ENCODE measurements around the gene IFI44L.

IFI44L gene

GRCh38 chr1:78651241-78651640 lies 31.0 kb downstream of the IFI44L start:
- H3K4me3 ChIP-seq (ENCODE audit: low read depth, low read length), result no peak overlapping the region
- TF ChIP-seq, protein P1, sequence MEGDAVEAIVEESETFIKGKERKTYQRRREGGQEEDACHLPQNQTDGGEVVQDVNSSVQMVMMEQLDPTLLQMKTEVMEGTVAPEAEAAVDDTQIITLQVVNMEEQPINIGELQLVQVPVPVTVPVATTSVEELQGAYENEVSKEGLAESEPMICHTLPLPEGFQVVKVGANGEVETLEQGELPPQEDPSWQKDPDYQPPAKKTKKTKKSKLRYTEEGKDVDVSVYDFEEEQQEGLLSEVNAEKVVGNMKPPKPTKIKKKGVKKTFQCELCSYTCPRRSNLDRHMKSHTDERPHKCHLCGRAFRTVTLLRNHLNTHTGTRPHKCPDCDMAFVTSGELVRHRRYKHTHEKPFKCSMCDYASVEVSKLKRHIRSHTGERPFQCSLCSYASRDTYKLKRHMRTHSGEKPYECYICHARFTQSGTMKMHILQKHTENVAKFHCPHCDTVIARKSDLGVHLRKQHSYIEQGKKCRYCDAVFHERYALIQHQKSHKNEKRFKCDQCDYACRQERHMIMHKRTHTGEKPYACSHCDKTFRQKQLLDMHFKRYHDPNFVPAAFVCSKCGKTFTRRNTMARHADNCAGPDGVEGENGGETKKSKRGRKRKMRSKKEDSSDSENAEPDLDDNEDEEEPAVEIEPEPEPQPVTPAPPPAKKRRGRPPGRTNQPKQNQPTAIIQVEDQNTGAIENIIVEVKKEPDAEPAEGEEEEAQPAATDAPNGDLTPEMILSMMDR (IDR thresholded peaks at IDR 0.05; ENCODE audit: low read depth, low read length), result no peak
- TF ChIP-seq POLR2A (IDR thresholded peaks at IDR 0.05; ENCODE audit: extremely low read depth, insufficient read length) (no peak), MYC (IDR thresholded peaks at IDR 0.05; ENCODE audit: low read depth, low read length) (no peak)
- TF ChIP-seq, protein P2, sequence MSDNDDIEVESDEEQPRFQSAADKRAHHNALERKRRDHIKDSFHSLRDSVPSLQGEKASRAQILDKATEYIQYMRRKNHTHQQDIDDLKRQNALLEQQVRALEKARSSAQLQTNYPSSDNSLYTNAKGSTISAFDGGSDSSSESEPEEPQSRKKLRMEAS (IDR thresholded peaks at IDR 0.05; ENCODE audit: low read depth, low read length), result no peak
- peak; percentile 2 for DNase-seq (ENCODE audit: low read depth)

- TF ChIP-seq POLR2A (IDR thresholded peaks at IDR 0.05; ENCODE audit: extremely low read depth, insufficient read length), result no peak
- TF ChIP-seq MYC (IDR thresholded peaks at IDR 0.05; ENCODE audit: low read depth, low read length), result no peak
- TF ChIP-seq, protein P1 (IDR thresholded peaks at IDR 0.05; ENCODE audit: low read depth, low read length), result no peak
- TF ChIP-seq, protein P2 (IDR thresholded peaks at IDR 0.05; ENCODE audit: low read depth, low read length), result no peak
- H3K4me3 ChIP-seq (ENCODE audit: low read depth, low read length), result no peak overlapping the region
- no peak for DNase-seq (ENCODE audit: low read depth)
These were observed 31.8 kb downstream of the IFI44L start for GRCh38 chr1:78652019-78652560.

DNA sequence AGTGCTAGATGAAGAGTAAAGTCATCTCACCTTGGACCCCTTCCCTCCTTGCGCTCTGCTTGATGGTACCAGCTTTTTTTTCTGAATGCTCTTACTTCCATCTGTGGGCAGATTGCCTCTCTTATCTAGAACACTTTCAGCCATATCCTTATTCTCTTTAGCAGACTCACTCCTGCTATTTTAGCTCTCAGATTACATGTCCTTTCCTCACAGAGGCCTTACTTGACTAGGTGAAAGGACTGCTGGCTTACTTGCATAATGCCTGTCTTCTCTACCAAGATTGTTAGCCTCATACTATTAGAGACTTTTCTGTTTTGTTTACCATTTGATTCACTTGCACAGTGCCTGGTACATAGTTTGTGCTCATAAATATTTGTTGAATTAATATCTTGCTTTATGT lies 38.7 kb downstream of the IFI44L start:
- no peak for DNase-seq (ENCODE audit: low read depth)
- TF ChIP-seq MYC (IDR thresholded peaks at IDR 0.05; ENCODE audit: low read depth, low read length), result no peak
- TF ChIP-seq, protein P2 (IDR thresholded peaks at IDR 0.05; ENCODE audit: low read depth, low read length), result no peak
- TF ChIP-seq POLR2A (IDR thresholded peaks at IDR 0.05; ENCODE audit: extremely low read depth, insufficient read length), result no peak
- TF ChIP-seq, protein P1 (IDR thresholded peaks at IDR 0.05; ENCODE audit: low read depth, low read length), result no peak
- H3K4me3 ChIP-seq (ENCODE audit: low read depth, low read length), result no peak overlapping the region

GRCh38 chr1:78663923-78664322 lies 43.7 kb downstream of the IFI44L start:
- no peak for DNase-seq (ENCODE audit: low read depth)
- H3K4me3 ChIP-seq (ENCODE audit: low read depth, low read length), result no peak overlapping the region
- TF ChIP-seq POLR2A (IDR thresholded peaks at IDR 0.05; ENCODE audit: extremely low read depth, insufficient read length) (no peak), MYC (IDR thresholded peaks at IDR 0.05; ENCODE audit: low read depth, low read length) (no peak)
- TF ChIP-seq, protein P1 (IDR thresholded peaks at IDR 0.05; ENCODE audit: low read depth, low read length), result no peak
- TF ChIP-seq, protein P2 (IDR thresholded peaks at IDR 0.05; ENCODE audit: low read depth, low read length), result no peak

DNA sequence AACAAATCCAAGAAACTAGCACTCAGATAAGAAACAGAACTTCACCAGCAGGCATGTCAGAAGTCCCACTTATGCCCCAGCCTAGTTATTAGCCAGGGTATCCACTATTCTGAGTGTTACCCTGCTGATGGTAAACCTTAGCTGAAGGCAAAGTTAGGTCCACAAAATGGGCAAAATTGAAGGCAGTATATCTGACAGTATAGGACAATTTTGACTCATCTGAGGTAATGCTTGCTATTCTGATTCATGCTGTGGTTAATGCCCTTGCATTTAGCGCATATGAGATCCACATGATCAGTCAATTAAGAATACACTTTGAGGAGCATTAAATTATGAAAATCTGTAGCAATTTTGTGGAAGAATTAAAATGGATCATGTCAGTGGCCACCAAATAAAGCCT lies 44.5 kb downstream of the IFI44L start:
- H3K4me3 ChIP-seq (ENCODE audit: low read depth, low read length), result no peak overlapping the region
- DNase-seq (ENCODE audit: low read depth), result no peak
- TF ChIP-seq POLR2A (IDR thresholded peaks at IDR 0.05; ENCODE audit: extremely low read depth, insufficient read length) (no peak), MYC (IDR thresholded peaks at IDR 0.05; ENCODE audit: low read depth, low read length) (no peak)

GRCh38 chr1:78665809-78666208 lies 45.6 kb downstream of the IFI44L start:
- DNase-seq (ENCODE audit: low read depth), result no peak
- H3K4me3 ChIP-seq (ENCODE audit: low read depth, low read length), result no peak overlapping the region
- TF ChIP-seq MYC (IDR thresholded peaks at IDR 0.05; ENCODE audit: low read depth, low read length), result no peak
- TF ChIP-seq, protein P1 (IDR thresholded peaks at IDR 0.05; ENCODE audit: low read depth, low read length), result no peak
